Measurements from ENCODE around the gene C10orf67.

DNA sequence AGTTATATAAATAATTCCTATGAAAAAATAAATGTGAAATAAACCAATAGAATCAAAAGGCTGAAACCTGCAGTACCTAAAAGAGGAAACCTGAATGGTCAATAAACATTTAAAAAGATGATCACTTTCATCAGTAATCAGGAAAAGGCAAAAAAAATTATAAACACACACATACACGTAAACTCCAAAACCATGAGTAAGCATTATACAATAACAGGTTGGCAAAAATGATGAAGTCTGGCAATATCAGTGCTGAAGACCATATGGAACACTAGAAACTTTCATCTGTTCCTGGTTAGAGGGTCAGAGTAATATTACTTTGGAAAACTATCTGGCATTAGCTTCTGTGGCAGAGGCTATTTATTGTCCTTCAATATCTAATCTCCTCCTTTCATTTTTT is 114.0 kb downstream of the C10orf67 start:
- TF ChIP-seq EZH2phosphoT487 (IDR thresholded peaks at IDR 0.05; ENCODE audit: unreplicated experiment) (no peak), EZH2 (IDR thresholded peaks at IDR 0.05; ENCODE audit: low read depth, unreplicated experiment) (no peak), CREB1 (CRISPR knock-in tag; IDR thresholded peaks at IDR 0.05; ENCODE audit: low read depth) (no peak), JUNB (IDR thresholded peaks at IDR 0.05; ENCODE audit: unreplicated experiment) (no peak), POLR2AphosphoS5 (IDR thresholded peaks at IDR 0.05; ENCODE audit: low read depth) (no peak), ZNF114 (CRISPR knock-in tag; IDR thresholded peaks at IDR 0.05) (no peak), ZNF331 (CRISPR knock-in tag; IDR thresholded peaks at IDR 0.05; ENCODE audit: low read depth) (no peak)
- TF ChIP-seq, protein P1, sequence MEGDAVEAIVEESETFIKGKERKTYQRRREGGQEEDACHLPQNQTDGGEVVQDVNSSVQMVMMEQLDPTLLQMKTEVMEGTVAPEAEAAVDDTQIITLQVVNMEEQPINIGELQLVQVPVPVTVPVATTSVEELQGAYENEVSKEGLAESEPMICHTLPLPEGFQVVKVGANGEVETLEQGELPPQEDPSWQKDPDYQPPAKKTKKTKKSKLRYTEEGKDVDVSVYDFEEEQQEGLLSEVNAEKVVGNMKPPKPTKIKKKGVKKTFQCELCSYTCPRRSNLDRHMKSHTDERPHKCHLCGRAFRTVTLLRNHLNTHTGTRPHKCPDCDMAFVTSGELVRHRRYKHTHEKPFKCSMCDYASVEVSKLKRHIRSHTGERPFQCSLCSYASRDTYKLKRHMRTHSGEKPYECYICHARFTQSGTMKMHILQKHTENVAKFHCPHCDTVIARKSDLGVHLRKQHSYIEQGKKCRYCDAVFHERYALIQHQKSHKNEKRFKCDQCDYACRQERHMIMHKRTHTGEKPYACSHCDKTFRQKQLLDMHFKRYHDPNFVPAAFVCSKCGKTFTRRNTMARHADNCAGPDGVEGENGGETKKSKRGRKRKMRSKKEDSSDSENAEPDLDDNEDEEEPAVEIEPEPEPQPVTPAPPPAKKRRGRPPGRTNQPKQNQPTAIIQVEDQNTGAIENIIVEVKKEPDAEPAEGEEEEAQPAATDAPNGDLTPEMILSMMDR (conservative IDR thresholded peaks at IDR 0.05; ENCODE audit: low read depth in 2 of 2): no peak
- TF ChIP-seq, protein P2, sequence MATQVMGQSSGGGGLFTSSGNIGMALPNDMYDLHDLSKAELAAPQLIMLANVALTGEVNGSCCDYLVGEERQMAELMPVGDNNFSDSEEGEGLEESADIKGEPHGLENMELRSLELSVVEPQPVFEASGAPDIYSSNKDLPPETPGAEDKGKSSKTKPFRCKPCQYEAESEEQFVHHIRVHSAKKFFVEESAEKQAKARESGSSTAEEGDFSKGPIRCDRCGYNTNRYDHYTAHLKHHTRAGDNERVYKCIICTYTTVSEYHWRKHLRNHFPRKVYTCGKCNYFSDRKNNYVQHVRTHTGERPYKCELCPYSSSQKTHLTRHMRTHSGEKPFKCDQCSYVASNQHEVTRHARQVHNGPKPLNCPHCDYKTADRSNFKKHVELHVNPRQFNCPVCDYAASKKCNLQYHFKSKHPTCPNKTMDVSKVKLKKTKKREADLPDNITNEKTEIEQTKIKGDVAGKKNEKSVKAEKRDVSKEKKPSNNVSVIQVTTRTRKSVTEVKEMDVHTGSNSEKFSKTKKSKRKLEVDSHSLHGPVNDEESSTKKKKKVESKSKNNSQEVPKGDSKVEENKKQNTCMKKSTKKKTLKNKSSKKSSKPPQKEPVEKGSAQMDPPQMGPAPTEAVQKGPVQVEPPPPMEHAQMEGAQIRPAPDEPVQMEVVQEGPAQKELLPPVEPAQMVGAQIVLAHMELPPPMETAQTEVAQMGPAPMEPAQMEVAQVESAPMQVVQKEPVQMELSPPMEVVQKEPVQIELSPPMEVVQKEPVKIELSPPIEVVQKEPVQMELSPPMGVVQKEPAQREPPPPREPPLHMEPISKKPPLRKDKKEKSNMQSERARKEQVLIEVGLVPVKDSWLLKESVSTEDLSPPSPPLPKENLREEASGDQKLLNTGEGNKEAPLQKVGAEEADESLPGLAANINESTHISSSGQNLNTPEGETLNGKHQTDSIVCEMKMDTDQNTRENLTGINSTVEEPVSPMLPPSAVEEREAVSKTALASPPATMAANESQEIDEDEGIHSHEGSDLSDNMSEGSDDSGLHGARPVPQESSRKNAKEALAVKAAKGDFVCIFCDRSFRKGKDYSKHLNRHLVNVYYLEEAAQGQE (IDR thresholded peaks at IDR 0.05; ENCODE audit: unreplicated experiment): no peak
